NB4 (cell line): ENCODE data around the gene DUS3L.

Source experiments
- DNase-seq: peaks from one replicate; pipeline ENCODE4 v3.0.0; 2010; ENCODE audit warnings: low read depth
- H3K4me3 ChIP-seq: one replicate; pipeline ENCODE4 v1.5.1; 2011; ENCODE audit warnings: mild to moderate bottlenecking, low read depth, low read length, moderate library complexity
- CTCF ChIP-seq: IDR thresholded peaks from one replicate; pipeline ENCODE4 v1.5.1; 2012; ENCODE audit warnings: low read depth, low read length
- MAX ChIP-seq: IDR thresholded peaks from 2 replicates; pipeline ENCODE4 v1.6.1; 2011; ENCODE audit warnings: low read depth, low read length
- MYC ChIP-seq: IDR thresholded peaks from 2 replicates; pipeline ENCODE4 v1.6.1; 2011; ENCODE audit warnings: low read depth, low read length
- POLR2A ChIP-seq: IDR thresholded peaks from 2 replicates; pipeline ENCODE4 v1.6.1; 2011; ENCODE audit warnings: mild to moderate bottlenecking; ENCODE audit not compliant: insufficient read length; ENCODE audit errors: extremely low read depth

The DUS3L gene

DNA sequence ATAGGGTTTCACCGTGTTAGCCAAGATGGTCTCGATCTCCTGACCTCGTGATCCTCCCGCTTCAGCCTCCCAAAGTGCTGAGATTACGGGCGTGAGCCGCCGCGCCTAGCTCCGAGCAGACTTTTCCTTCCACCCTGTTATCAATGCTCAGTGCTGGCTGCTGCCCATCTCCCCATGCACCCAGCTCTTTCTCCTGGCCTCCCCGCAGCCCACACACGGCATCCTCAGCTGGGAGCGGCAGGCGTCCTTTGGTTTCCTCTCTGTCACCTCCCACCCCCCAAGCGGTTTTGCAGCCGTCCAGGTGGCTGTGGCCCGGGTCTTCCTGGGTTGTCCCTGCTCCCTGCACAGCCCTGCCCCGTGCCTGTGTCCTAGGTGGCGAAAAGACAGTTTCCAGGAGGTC lies 18.5 kb downstream of the DUS3L start:
- no peak for DNase-seq
- no peak overlapping the region for H3K4me3 ChIP-seq
- TF ChIP-seq CTCF, result no peak

DNA sequence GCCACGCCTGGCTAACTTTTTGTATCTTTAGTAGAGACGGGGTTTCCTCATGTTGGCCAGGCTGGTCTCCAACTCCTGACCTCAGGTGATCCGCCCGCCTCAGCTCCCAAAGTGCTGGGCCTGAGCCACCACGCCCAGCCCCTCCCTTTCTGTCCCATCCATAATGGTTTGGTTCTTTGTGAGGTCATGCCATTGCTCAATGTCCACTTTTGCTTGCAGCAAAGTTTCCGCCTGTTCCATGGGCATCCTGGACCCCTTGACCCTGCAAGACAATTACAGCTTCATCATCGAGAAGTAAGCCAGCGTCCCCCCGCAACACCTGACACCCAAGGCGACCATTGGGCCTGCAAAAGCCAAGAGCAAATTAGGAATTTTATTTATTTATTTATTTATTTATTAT lies 23.0 kb downstream of the DUS3L start:
- DNase-seq, result no peak
- TF ChIP-seq POLR2A (no peak), MAX (no peak), CTCF (no peak), MYC (no peak)

GRCh38 chr19:5765220-5765619 lies 25.7 kb downstream of the DUS3L start:
- H3K4me3 ChIP-seq, result no peak overlapping the region
- no peak for DNase-seq
- no peak for TF ChIP-seq MYC
- no peak for TF ChIP-seq POLR2A
- no peak for TF ChIP-seq CTCF
- no peak for TF ChIP-seq MAX

More for the DNA sequence above, 23.0 kb downstream of the DUS3L start:
- no peak overlapping the region for H3K4me3 ChIP-seq

DNA sequence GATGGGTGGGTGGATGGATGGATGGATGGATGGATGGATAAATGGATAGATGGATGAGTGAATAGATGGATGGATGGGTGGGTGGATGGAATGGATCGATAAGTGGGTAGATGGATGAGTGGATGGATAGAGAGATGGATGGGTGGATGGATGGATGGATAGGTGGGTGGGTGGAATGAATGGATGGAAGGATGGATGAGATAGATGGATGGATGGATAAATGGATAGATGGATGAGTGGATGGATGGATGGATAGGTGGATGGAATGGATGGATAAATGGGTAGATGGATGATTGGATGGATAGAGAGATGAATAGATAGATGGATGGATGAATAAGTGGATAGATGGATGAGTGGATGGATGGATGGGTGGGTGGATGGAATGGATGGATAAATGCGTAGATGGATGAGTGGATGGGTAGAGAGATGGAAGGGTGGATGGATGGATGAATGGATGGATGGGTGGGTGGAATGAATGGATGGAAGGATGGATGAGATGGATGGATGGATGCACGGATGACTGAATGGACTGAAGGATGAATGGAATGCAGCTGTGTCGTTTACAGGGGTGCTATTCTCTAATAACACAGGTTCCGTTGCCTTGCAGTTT lies 28.2 kb downstream of the DUS3L start:
- DNase-seq, result no peak
- H3K4me3 ChIP-seq, result no peak overlapping the region
- TF ChIP-seq CTCF, result no peak
- TF ChIP-seq POLR2A, result no peak

- TF ChIP-seq POLR2A (no peak), MYC (no peak), CTCF (no peak), MAX (no peak)
- no peak overlapping the region for H3K4me3 ChIP-seq
- no peak for DNase-seq
These were observed 37.2 kb downstream of the DUS3L start for GRCh38 chr19:5753743-5754142.

DNA sequence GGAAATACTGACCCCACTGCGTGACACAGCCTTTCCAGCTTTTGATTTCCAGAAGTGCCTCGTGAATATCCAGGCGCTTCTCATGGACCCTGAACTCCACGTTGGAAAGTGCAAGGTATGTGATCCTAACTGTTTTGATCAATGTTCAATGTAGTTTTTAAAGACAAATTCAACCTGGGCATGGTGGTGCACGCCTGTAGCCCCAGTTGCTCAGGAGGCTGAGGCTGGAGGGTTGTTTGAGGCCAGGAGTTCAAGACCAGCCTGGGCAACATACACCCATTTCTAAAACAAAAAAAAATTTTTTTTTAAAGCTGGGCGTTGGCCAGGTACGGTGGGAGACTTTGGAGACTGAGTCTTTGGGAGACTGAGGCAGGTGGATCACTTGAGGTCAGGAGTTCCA lies 39.3 kb downstream of the DUS3L start:
- TF ChIP-seq MAX (no peak), MYC (no peak), CTCF (no peak), POLR2A (no peak)
- no peak for DNase-seq
- no peak overlapping the region for H3K4me3 ChIP-seq
